Effector memory CD4-positive, alpha-beta T cell (primary cell): Measurements from ENCODE around the gene CLNK.

Experiments
- DNase-seq, 3 donors: peaks; one replicate each; pipeline ENCODE4 v3.0.0-alpha.2; 2020
- H3K27ac ChIP-seq: 2 replicates; pipeline ENCODE4 v1.7.0; 2013; ENCODE audit warnings: mild to moderate bottlenecking, low read length, moderate library complexity; ENCODE audit not compliant: insufficient read depth, poor library complexity, severe bottlenecking
- H3K27me3 ChIP-seq: replicated peaks from 2 replicates; pipeline ENCODE4 v1.7.0; 2013; ENCODE audit warnings: mild to moderate bottlenecking, low read length; ENCODE audit not compliant: insufficient read depth, control insufficient read depth, poor library complexity, severe bottlenecking
- H3K36me3 ChIP-seq: 2 replicates; pipeline ENCODE4 v1.7.0; 2013; ENCODE audit warnings: mild to moderate bottlenecking, low read length, moderate library complexity; ENCODE audit not compliant: control insufficient read depth, insufficient read depth
- H3K4me1 ChIP-seq: 2 replicates; pipeline ENCODE4 v1.7.0; 2013; ENCODE audit warnings: low read length, mild to moderate bottlenecking; ENCODE audit not compliant: control insufficient read depth, insufficient read depth, poor library complexity, severe bottlenecking
- H3K4me3 ChIP-seq: 2 replicates; pipeline ENCODE4 v1.7.0; 2013; ENCODE audit warnings: low read length, low read depth, mild to moderate bottlenecking; ENCODE audit not compliant: insufficient read depth, poor library complexity, severe bottlenecking
- H3K9me3 ChIP-seq: 2 replicates; pipeline ENCODE4 v1.7.0; 2013; ENCODE audit warnings: mild to moderate bottlenecking, low read length, moderate library complexity; ENCODE audit not compliant: control insufficient read depth

The CLNK gene

DNA sequence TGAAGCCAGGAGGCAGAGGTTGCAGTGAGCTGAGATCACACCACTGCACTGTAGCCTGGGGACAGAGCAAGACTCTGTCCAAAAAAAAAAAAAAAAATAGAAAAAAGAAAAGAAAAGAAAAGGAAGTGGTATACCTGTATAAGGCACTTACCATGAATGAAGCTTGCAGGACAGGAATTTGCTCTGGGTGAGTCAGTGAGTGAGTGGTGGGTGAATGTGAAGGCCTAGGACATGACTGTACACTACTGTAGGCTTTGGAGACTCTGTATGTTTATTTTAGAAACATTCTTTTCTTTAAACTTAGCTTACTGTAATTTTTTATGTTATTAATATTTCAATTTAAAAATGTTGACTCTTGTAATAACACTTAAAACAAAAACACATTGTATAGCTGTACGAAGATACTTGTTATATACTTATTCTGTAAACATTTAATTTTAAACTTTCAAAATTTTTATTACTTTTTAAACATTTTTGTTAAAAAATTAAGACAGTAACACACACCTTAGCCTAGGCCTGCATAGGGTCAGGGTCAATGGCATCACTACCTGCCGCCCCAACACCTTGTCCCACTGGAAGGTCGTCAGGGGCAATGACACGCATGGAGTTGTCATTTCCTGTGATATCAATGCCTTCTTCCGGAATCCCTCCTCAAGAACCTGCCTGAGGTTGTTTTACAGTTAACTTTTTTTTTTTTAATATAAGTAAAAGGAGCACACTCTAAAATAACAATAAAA is 78.7 kb downstream of the CLNK start:
- Histone ChIP-seq H3K27me3 (no peaks in the 10 kb centered on the region), H3K27ac (no peak overlapping the region)

DNA sequence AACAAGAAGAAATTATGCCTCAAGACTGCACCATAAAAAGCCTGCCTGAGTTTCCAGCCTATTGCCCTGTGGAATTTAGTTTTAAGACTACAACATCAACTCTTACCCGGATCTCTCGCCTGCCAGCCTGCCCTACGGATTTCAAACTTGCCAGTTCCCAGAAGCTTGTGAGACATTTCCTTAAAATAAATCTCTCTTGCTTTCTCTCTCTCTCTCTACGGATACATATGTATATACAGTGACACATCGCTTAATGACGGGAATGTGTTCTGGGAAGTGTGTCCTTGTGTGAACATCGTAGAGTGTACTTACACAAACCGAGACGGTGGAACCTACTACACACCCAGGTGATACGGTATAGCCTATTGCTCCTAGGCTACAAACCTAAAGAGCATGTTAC is 79.5 kb downstream of the CLNK start:
- no peak overlapping the region for H3K27ac ChIP-seq
- no peaks in the 10 kb centered on the region for H3K4me1 ChIP-seq
- no peak overlapping the region for H3K4me3 ChIP-seq
- H3K36me3 ChIP-seq: no peaks in the 10 kb centered on the region
- no peak for DNase-seq
- H3K9me3 ChIP-seq: no peaks in the 10 kb centered on the region
- no peaks in the 10 kb centered on the region for H3K27me3 ChIP-seq

More for the DNA sequence above, 78.7 kb downstream of the CLNK start:
- Histone ChIP-seq H3K9me3 (no peaks in the 10 kb centered on the region), H3K4me1 (no peaks in the 10 kb centered on the region), H3K36me3 (no peaks in the 10 kb centered on the region), H3K4me3 (no peak overlapping the region)
- DNase-seq: no peak

DNA sequence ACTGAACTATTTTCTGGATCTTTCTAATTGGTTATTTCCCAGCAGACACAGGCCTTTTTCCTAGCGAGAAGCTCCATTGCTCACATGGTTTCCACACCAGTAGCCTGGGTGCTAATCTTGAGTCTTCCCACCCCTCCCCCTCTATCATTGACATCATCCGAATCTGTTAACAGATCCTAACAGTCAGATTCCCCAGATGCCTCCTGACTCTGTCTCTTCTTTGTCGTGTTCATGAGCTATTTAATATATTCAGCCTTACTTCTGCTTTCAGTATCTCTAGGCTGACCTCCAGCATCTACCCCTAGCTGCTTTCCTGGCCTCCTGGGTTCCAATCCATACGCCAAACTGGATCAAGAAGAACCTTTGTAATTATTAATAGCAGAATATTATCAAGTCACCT is 85.0 kb downstream of the CLNK start:
- no peaks in the 10 kb centered on the region for H3K9me3 ChIP-seq
- H3K4me3 ChIP-seq: no peak overlapping the region
- H3K27ac ChIP-seq: no peak overlapping the region
- no peaks in the 10 kb centered on the region for H3K36me3 ChIP-seq
- no peaks in the 10 kb centered on the region for H3K4me1 ChIP-seq
- DNase-seq: no peak
- no peaks in the 10 kb centered on the region for H3K27me3 ChIP-seq

DNA sequence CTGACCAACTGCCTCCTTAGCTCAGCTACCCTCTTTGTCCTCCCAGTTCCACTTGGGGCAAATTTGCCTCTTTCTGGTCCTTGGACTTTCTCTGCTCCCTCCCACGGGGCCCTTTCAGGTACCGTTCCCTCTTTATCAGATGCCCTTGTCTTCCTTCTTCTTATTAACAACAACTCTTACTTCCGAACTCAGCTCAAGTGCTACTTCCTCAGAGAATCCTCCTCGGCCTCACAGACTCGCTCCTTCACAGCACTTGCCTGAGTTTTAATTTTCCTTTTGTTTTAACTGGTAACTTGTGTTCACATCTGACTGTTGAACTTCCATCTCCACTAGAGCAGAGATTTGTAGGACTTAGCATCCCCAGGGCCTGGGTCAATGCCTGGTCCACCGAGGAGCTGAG is 85.7 kb downstream of the CLNK start:
- Histone ChIP-seq H3K36me3 (no peaks in the 10 kb centered on the region), H3K27me3 (no peaks in the 10 kb centered on the region), H3K27ac (no peak overlapping the region), H3K9me3 (no peaks in the 10 kb centered on the region), H3K4me3 (no peak overlapping the region), H3K4me1 (no peaks in the 10 kb centered on the region)
- DNase-seq: no peak

DNA sequence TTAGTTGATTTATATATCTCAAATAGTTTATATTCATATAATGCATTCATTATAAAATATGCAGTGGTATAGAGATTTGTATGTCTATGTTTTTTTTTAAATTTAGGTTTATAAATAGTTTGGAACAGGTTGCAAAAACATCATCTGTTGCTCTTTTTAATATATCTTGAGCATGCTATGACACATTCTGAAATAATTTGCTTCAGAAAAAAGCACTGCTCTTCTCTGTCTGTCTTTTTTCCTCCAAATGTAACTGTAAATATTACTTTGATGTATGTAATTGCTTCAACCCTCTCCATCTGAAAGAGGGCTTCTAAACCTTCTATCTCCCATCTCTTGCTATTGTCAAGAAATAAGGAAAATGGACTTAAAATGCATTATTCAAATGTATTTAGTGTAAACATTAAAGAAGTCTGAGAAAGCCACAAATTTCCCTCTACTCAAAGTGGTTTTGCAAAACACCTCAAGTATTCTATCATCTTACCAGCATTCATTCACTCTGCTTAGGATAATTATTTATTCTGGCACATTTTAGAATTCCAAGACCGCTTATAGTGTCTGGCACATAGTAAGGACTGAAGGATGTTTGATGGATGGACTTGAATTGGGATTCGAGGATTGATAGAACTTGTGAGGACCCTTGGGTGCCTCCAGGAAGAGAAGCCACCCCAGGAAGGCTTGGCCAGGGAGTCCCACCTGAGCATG is 87.8 kb downstream of the CLNK start:
- no peak for DNase-seq
- Histone ChIP-seq H3K36me3 (no peaks in the 10 kb centered on the region), H3K4me3 (no peak overlapping the region), H3K27me3 (no peaks in the 10 kb centered on the region), H3K27ac (no peak overlapping the region), H3K9me3 (no peaks in the 10 kb centered on the region), H3K4me1 (no peaks in the 10 kb centered on the region)

DNA sequence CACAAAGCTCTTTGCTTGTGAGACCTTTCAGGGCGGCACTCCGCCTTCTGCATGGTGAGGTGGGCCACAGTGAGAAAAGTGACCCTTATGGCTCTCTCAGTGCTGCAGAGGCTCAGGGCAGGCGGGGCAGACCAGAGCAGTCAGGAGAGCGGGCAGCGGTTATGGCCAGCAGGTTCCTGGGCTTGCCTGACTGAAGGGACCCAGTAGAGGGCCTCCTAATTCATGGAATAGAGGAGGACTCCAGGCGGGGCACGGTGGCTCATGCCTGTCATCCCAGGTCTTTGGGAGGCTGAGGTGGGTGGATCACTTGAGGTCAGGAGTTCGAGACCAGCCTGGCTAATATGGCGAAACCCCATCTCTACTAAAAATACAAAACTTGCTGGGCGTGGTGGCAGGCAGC is 91.4 kb downstream of the CLNK start:
- no peak for DNase-seq
- H3K4me3 ChIP-seq: no peak overlapping the region
- H3K27me3 ChIP-seq: no peaks in the 10 kb centered on the region

DNA sequence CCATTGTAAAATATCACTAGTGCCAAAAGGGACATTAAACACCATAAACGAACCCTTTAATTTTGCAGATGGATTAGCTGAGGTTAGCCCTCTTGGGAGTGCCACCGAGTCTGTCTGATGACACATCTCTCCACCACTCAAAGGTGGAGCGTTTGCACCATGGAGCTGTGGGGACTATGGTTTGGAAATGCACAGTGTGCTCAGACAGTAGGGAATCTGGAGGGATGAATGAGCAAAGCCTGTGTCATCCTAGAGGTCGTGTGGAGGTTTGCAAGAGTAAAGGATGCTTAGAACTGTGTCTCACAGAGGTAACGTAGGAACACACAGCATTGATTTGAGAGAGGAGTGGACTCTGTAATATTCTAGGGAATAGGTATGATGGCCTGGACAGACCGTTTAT is 93.7 kb downstream of the CLNK start:
- Histone ChIP-seq H3K27me3 (no peaks in the 10 kb centered on the region), H3K9me3 (no peaks in the 10 kb centered on the region), H3K36me3 (no peaks in the 10 kb centered on the region), H3K4me3 (no peak overlapping the region), H3K27ac (no peak overlapping the region), H3K4me1 (no peaks in the 10 kb centered on the region)
- no peak for DNase-seq

More for the DNA sequence above, 91.4 kb downstream of the CLNK start:
- no peak overlapping the region for H3K27ac ChIP-seq
- no peaks in the 10 kb centered on the region for H3K36me3 ChIP-seq
- no peaks in the 10 kb centered on the region for H3K4me1 ChIP-seq
- no peaks in the 10 kb centered on the region for H3K9me3 ChIP-seq

DNA sequence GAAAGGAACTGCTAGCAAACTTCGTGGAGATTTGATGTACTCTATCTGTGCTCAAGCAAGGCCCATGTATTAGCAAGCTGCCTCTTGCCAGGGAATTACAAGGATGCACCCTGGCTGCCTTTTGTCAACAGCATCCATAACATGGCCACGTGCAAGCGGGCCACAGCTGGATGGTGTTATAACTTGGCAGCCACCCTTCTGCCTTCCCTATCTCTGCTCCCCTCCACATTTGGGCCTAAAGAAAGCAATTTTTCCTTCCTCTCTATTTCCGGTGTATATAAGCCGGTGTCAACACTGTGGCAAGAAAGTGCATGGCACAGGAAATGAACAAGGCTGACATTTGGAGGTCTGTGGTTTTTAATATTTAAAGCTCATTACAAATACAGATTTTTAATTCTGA is 94.8 kb downstream of the CLNK start:
- Histone ChIP-seq H3K4me1 (no peaks in the 10 kb centered on the region), H3K4me3 (no peak overlapping the region), H3K9me3 (no peaks in the 10 kb centered on the region), H3K27me3 (no peaks in the 10 kb centered on the region), H3K27ac (no peak overlapping the region), H3K36me3 (no peaks in the 10 kb centered on the region)
- no peak for DNase-seq

DNA sequence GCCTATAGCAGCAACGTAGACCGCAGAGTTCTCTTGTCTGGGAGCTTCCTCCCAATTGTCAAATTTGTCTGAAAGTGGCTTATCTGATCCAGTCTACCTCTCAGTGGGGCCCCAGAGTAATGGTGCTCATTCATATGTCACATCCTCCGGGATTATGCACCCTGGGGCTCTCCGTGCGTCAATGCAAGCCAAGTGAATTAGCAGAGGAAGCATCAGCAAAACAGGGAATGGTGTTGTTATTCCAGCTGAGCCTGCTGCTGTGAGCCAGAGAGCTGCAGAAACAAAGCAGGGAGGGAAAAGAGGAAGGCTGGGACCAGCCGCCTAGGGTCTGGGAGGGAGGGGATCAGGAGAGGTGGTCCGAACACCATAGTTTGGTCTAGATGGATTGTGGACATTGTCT is 95.2 kb downstream of the CLNK start:
- Histone ChIP-seq H3K4me1 (no peaks in the 10 kb centered on the region), H3K27ac (no peak overlapping the region), H3K36me3 (no peaks in the 10 kb centered on the region), H3K9me3 (no peaks in the 10 kb centered on the region), H3K27me3 (no peaks in the 10 kb centered on the region), H3K4me3 (no peak overlapping the region)
- no peak for DNase-seq

DNA sequence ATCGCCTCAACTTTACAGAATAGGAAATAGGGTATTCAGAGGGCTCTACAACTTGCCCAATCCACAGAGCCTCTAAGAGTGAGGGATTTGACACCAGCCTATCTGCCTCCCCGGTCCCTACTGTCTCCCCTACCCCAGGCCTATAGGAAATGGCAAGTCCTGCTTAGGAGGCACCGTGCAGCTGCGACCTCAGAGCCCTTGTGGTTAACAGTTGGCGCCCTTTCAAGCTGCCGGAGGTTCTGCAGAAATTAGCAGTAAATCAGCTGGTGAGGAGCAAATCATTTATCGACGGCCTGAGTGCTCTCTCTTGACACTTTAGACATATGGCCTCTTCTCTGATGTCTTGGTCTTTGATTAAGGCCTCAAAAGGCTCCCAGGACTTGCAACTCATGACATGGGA is 96.9 kb downstream of the CLNK start:
- H3K4me3 ChIP-seq: no peak overlapping the region
- no peaks in the 10 kb centered on the region for H3K9me3 ChIP-seq
- DNase-seq: no peak
- H3K36me3 ChIP-seq: no peaks in the 10 kb centered on the region
- H3K4me1 ChIP-seq: no peaks in the 10 kb centered on the region
- no peaks in the 10 kb centered on the region for H3K27me3 ChIP-seq
- H3K27ac ChIP-seq: no peak overlapping the region
